Ishikawa (cell line): Measurements from ENCODE around the gene SYT10.

Experiments used
- MAX ChIP-seq: IDR thresholded peaks from 2 replicates; pipeline ENCODE4 v1.6.1; 2012
- RAD21 ChIP-seq: IDR thresholded peaks from 2 replicates; pipeline ENCODE4 v1.6.1; 2012; ENCODE audit warnings: low read depth

GRCh38 chr12:33383503-33383902 is 56.1 kb downstream of the SYT10 start:
- TF ChIP-seq RAD21, result no peak
- TF ChIP-seq MAX, result no peak
